Measurements from ENCODE around the gene PPA1. TPM values are rescaled to one million over a fixed set of nuclear protein-coding genes. Genes with fewer than 3 reads are reported as not detected.
A peak's percentile ranks its signal among the peaks of the same experiment; 100 is the strongest.

Gene PPA1
- total RNA-seq, 3 donors from 2014 or later (not counting 1 experiment from before 2014, with no cell fraction given): 17.0 to 26.5 (median 19.2) TPM

DNA sequence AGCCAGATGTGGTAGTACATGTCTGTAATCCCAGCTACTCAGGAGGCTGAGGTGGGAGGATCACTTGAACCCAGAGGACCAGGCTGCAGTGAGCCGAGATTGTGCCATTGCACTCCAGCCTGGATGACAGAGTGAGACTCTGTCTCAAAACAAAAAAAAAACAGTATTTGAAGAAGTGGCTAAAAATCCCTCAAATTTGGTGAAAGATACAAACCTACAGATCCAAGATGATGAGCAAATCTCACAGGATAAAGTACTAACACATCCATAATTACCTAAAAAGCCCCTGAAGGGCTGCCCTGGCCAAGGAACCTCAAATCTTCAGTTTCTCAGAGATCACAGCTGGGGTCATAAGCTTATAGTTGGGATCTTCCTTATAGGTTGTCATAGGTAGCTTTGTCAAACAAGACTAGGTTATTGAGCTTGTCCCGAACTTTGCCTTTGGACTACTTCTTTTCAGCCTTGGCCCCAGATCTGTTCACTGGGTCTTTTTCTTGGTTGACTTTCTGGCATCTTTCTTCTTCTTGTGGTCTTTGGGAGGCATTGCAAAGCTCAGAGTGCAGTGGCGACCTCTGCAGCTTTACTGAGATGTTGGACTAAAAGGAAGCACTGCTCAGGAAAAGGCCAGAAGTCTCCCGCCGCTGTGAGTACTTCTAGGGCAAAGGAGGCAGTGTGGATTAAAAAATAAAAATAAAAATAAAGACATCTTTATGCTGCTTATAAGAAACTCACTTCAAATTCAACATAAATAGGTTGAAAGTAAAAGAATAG lies 34.3 kb downstream of the PPA1 start:
- Mint-ChIP-seq H3K4me3 (no peak overlapping the region), H3K36me3 (no peaks in the 10 kb centered on the region), H3K27ac (no peak overlapping the region), H3K4me1 (peaks cover 12% of the 10 kb centered on the region in 2 donors), H3K27me3 (ENCODE audit: low read depth in 2 of 2) (no peaks in the 10 kb centered on the region), H3K9me3 (no peaks in the 10 kb centered on the region)
- ATAC-seq: no peak
- Histone ChIP-seq H3K9me3 (ENCODE audit: control insufficient read depth, insufficient read depth, low read length) (no peaks in the 10 kb centered on the region), H3K4me3 (ENCODE audit: low read length) (no peak overlapping the region), H3K36me3 (ENCODE audit: control insufficient read depth, insufficient read depth, low read length) (peaks cover 4% of the 10 kb centered on the region), H3K27me3 (ENCODE audit: control insufficient read depth, insufficient read depth, low read length) (no peaks in the 10 kb centered on the region), H3K27ac (ENCODE audit: low read length) (no peak overlapping the region), H3K4me1 (ENCODE audit: control insufficient read depth, insufficient read depth, low read length) (peaks cover 17% of the 10 kb centered on the region)
- WGBS (ENCODE audit: insufficient coverage): 93% methylated on average over 3 of the region's 5 CpGs
- intact Hi-C loops (cut with micrococcal nuclease): no loop called here
- TF ChIP-seq, protein P1, sequence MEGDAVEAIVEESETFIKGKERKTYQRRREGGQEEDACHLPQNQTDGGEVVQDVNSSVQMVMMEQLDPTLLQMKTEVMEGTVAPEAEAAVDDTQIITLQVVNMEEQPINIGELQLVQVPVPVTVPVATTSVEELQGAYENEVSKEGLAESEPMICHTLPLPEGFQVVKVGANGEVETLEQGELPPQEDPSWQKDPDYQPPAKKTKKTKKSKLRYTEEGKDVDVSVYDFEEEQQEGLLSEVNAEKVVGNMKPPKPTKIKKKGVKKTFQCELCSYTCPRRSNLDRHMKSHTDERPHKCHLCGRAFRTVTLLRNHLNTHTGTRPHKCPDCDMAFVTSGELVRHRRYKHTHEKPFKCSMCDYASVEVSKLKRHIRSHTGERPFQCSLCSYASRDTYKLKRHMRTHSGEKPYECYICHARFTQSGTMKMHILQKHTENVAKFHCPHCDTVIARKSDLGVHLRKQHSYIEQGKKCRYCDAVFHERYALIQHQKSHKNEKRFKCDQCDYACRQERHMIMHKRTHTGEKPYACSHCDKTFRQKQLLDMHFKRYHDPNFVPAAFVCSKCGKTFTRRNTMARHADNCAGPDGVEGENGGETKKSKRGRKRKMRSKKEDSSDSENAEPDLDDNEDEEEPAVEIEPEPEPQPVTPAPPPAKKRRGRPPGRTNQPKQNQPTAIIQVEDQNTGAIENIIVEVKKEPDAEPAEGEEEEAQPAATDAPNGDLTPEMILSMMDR (IDR thresholded peaks at IDR 0.05): no peak
- peak in 1 of 2 donors; percentile 41 for DNase-seq

DNA sequence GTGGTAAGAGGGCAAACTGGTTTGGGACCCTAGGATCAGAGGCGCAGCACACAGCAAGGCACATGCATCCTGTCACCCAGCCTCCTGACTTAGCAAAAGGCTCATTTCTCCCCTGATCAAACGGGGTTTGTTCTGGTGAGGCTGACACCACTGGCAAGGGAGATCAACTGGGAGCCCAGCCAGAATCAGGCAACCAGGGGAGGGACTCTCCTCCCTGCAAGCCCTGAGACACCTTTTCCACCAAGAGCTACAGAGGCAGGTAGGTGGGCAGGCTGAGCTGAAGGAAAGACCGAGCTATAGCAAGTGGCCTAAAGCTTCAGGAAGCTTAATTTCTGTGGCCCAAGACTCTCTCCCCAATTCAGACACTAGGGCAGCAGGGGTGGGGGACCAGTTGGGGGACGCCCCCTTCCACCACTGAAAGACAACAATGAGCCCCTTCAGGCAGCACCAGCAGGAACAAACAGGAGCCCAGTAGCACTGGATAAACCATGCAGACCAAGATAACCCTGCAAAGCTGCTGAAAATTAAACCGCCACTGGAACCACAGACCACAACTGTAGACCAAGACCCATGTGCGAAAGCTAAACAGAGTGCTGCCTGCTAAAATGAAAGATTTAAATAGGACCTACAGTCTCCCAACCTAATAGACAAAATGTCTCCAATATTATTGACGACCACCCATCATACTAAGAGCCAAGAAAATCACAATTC lies 35.8 kb downstream of the PPA1 start:
- Histone ChIP-seq H3K27ac (ENCODE audit: low read length) (no peak overlapping the region), H3K4me3 (ENCODE audit: low read length) (no peak overlapping the region), H3K36me3 (ENCODE audit: control insufficient read depth, insufficient read depth, low read length) (no peaks in the 10 kb centered on the region), H3K27me3 (ENCODE audit: control insufficient read depth, insufficient read depth, low read length) (no peaks in the 10 kb centered on the region), H3K4me1 (ENCODE audit: control insufficient read depth, insufficient read depth, low read length) (peaks cover 17% of the 10 kb centered on the region), H3K9me3 (ENCODE audit: control insufficient read depth, insufficient read depth, low read length) (no peaks in the 10 kb centered on the region)
- no peaks in the 10 kb centered on the region for H3K27me3 Mint-ChIP-seq (ENCODE audit: low read depth in 2 of 2)
- ATAC-seq: peak in 2 of 3 donors; percentile 46 to 73
- WGBS (ENCODE audit: insufficient coverage): 13% methylated on average over 7 of the region's 7 CpGs
- DNase-seq: peak in 1 of 2 donors; percentile 42
- H3K4me3 Mint-ChIP-seq: peak overlapping the region; percentile 54
- no peaks in the 10 kb centered on the region for H3K36me3 Mint-ChIP-seq
- TF ChIP-seq, protein P1 (IDR thresholded peaks at IDR 0.05): no peak
- no peaks in the 10 kb centered on the region for H3K9me3 Mint-ChIP-seq
- no peak overlapping the region for H3K27ac Mint-ChIP-seq
- peaks cover 12% of the 10 kb centered on the region in 2 donors for H3K4me1 Mint-ChIP-seq
- intact Hi-C loops (cut with micrococcal nuclease): no loop called here

DNA sequence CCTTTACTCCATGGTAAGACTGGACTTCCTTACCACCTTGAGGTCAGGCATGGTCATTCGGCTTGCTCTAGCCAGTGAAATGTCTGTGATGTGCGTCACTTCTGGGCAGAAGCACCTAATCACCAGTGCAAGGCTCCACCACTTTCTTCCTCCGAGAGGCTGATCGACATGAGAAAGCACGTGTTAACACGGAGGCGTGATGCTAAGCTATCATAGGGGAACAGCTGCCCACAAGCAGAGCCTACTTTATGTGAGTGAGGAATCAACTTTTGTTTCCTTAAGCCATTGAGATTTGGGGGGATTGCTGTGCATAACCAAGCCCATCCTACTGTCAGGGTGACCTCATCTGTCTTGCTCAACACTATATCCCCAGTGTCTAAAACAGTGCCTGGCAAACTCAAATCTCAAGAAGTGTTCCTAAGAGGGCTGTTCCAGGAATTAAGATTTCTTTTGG lies 39.8 kb downstream of the PPA1 start:
- intact Hi-C loops (cut with micrococcal nuclease): no loop called here
- no peaks in the 10 kb centered on the region for H3K9me3 Mint-ChIP-seq
- no peak overlapping the region for H3K27ac Mint-ChIP-seq
- no peaks in the 10 kb centered on the region for H3K27me3 Mint-ChIP-seq (ENCODE audit: low read depth in 2 of 2)
- TF ChIP-seq, protein P1 (IDR thresholded peaks at IDR 0.05): no peak
- Histone ChIP-seq H3K36me3 (ENCODE audit: control insufficient read depth, insufficient read depth, low read length) (no peaks in the 10 kb centered on the region), H3K9me3 (ENCODE audit: control insufficient read depth, insufficient read depth, low read length) (no peaks in the 10 kb centered on the region), H3K4me3 (ENCODE audit: low read length) (no peak overlapping the region), H3K27me3 (ENCODE audit: control insufficient read depth, insufficient read depth, low read length) (no peaks in the 10 kb centered on the region), H3K27ac (ENCODE audit: low read length) (no peak overlapping the region), H3K4me1 (ENCODE audit: control insufficient read depth, insufficient read depth, low read length) (peaks cover 17% of the 10 kb centered on the region)
- DNase-seq (no peak), ATAC-seq (no peak)
- 97% methylated on average over 7 of the region's 7 CpGs for WGBS (ENCODE audit: insufficient coverage)
- H3K36me3 Mint-ChIP-seq: no peaks in the 10 kb centered on the region
- peaks cover 12 to 18% of the 10 kb centered on the region in 2 donors for H3K4me1 Mint-ChIP-seq
- H3K4me3 Mint-ChIP-seq: no peak overlapping the region
